Activated CD4-positive, alpha-beta T cell treated with anti-CD3 and anti-CD28 coated beads, Interleukin-2, amount 50 U/mL, for 48 hours (primary cell): ENCODE measurements around the gene IQSEC1.

Source experiments
- DNase-seq, 2 experiments: peaks; one replicate each; pipeline ENCODE4 v3.0.0-alpha.2; 2020

The IQSEC1 gene

DNA sequence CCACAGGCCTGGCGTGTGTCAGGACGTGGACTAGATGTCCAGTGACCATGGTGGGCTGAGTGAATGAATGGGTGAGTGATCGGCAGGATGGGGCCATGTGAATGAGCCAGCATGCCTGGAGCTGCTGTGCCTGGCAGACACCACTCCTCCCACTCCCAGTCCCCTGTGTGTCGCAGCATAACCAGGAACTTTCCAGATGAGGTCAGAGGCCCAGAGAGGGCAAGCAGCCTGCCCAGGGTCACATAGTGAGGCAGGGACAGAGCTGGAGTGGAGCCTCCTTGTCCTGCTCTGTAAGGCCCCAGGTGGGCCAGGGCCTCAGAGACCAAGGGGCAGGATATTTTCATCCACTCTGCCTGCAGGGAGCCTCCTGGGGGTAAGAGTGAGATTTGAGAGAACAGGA lies 6.4 kb downstream of the IQSEC1 start:
- no peak for DNase-seq

DNA sequence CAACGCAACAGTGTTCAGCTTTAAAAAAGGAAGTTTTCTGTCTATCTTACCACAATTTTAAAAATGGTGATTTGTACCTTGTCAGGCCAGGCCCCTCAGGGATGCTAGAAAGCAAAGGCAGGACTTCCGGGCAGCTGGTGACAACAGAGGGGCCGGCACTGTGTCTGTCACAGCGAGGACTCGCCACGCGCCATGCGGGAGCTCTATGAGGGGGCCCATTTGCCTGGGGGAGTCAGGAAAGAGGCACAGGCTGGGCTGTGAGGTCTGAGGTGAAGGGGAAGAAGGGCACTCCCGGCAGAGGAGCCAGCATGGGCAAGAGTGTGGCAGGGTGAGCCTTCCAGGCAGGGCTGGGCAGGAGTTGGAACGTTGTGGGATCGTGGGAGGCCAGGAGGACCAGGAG lies 7.0 kb downstream of the IQSEC1 start:
- DNase-seq, result no peak

DNA sequence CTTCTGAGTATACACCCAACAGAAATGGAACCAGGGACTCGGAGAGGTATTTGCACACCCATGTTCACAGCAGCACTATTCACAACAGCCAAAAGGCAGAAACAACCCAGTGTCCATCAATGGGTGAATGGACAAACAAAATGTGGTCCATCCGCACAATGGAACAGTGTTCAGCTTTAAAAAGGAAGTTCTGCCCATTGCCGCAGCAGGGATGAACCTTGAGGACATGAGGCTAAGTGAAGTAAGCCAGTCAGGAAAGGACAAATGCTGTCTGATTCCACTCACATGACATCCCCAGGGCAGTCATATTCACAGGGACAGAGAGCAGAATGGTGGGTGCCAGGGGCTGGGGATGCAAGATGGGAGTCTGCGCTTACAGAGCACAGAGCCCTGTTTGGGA lies 7.5 kb downstream of the IQSEC1 start:
- no peak for DNase-seq

DNA sequence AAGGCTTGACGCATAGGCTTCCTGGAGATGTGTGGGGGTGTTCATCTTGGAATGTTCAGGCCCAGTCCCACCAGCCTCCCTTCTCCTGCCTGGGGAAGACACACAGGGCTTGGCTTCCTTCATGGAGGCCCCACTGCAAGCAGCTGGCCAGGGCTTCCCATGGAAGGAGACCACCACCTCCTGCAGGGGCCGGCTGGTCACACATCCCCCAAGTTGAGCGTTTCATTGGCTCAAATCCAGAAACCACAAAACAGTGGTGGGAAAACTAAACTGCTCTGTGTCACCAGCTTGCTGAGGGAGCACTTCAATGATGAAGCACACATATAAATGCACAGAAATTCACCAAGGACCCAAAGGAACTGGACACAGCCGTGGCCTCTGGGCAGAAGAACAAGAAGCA lies 8.3 kb downstream of the IQSEC1 start:
- no peak for DNase-seq

DNA sequence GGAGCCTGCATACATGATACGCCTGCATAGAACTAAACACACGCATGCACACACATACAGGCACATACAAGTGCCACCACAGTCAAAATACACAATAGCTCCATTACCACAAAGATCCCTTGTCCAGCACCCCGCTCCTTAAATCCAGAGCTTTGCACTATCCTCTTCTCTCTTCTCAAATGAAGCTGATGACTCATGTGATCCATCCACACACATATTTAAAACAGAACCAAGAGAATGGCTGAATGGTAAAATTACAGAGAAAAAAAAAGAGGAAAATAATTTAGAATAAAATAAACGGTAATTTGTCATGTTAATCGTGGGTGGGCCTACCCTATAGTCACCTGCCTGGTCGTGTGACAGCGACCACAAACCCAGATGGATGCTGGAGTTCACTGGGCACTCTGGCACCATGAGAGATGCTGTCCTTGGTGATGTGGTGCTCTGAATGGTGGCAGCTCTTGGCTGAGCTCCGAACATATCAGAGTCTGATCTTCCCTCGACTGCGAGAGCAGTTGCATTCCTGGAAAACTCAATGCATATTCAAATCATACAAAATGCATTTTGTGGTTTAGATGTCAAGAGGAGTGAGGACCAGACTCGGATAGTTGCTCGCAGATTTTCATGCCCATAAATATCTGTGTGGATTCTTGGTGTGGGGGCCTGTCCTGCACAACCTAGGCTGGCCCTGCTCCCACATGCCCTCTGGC lies 8.9 kb downstream of the IQSEC1 start:
- DNase-seq, result no peak

GRCh38 chr3:13063225-13063624 lies 10.0 kb downstream of the IQSEC1 start:
- no peak for DNase-seq

DNA sequence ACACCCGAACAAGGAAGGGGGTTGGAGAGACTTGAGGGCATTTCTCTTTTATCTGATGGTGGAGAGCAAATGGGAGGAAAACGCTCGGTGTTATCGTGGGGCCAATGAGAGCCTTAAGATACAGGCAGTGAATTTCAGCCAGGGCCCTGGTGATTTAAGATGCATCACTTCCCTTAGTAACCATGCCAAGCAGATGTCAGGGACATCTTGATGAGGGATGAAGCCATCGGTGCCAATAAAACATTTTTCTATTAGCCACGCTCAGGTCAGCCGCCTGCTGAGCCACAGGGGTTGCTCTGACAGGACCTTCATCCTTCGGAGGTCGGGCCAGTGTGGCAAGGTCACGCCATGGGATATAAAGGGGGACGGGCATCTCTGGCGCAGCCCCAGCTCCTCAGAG lies 10.6 kb downstream of the IQSEC1 start:
- no peak for DNase-seq

DNA sequence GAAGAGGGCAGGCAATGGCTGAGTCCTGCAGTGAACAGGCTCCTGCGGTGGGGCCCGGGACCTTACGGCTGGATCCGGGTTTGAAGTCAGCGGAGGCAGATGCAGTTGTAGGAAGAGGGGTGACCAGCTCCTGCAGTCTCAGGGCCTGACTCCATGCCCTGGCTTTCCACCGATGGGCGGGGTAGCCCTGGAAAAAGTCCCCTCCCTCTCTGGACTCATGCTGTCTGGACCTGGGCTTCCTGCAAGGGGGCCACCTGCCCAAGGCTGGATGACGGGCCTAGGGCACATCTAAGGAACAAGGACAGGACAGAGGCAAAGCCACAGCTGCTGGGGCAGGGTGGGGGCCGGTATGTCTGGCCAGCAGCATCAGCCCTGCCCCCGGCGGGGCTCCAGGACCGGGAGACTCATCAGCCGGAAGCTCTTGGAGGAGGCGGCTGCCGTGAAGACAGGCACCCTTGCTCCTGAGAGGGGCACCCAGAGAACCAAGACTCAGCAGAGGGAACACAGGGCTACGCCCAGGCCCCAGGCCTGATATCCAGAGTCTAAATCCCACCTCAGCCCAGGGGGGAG lies 12.8 kb downstream of the IQSEC1 start:
- no peak for DNase-seq

DNA sequence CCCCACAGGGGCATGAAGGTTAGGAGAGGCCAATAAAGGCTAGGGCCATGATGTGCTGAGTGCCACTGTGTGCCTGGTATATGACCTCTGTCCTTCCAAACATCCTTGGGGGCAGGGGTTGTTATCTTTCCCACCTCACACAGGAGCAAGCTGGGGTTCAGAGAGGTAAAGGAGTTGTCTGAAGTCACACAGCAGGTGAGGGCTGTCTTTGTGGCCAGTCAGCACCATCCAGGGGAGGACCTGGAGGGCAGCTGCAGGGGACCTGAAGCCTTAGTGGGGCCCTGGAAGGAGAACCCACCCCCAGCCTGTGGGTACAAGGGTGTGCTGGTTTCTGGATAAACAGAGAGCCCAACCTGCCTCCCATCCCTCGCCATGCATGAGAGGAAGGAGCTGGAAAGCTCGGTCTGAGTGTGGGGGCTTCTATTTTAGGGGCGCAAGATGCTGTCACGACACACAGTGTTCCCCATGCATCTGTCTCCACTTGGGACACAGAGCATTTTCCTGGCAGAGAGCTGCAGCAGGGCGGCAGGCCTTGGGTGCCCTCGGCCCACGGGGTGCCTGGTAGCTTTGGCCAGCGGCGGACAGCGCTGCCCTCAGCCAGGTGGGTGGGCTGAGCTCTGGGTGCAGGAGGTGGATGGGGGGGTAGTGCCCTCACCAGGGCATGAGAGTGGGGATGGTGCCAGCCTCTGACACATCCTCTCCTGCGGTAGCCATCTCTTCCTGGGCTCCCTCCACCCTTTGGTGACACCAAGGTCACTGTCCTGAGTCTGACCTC lies 14.7 kb downstream of the IQSEC1 start:
- no peak for DNase-seq

DNA sequence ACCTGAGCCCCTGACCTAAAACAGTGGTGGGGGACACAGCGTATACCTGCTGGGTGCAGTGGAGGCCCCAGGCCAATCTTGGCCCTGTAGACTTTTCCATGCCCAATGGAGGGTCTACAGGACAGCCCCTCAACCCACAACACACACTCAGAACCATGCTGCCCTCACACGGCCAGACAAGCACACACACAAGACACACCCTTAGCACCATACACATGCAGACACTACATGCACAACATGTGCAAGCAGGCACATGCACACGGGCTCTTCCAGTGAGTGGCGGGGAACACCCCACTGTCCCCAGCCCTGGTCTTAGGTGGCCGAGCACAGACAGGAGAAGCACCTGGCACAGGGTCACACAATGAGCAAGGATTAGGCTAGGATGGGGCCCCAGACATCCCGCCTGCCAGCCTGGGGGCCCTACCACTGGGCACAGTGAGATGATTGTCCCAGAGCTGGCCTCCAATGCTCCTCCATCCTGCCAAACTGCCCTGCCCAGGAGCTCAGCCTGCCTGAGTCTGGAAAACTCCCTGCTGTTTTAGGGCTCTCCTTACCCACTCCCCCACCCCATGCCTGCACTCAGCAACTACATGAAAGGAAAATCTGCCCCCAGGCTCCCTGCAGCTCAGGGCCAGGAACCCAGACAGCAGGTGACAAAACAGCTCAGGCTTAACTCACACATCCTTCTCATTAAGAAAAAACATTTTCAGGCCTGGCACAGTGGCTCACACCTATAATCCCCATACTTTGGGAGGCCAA lies 15.8 kb downstream of the IQSEC1 start:
- DNase-seq, result no peak

GRCh38 chr3:13055634-13056033 lies 17.6 kb downstream of the IQSEC1 start:
- DNase-seq, result no peak

GRCh38 chr3:13054341-13055285 lies 18.6 kb downstream of the IQSEC1 start:
- DNase-seq, result no peak

DNA sequence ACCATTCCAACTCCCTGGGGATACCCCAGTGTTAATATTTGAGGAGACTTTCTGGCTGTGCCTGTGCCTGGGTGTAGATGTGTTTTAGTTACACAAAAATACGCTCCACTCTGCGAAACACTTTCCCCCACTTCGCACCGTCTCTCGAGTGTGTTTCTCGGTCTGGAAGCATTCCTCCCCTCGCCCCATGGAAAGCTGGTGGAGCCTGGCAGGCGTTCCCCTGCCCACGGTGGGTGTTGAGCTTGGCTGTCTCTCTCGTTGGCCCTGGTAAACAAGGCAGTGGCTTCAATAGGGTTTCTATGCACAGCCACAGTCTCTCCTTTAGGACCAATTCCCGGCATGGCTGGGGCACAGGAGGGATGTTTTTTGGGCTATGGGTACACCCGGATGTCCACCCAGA lies 19.3 kb downstream of the IQSEC1 start:
- no peak for DNase-seq

GRCh38 chr3:13053420-13053819 lies 19.8 kb downstream of the IQSEC1 start:
- no peak for DNase-seq

- DNase-seq, result no peak
Observed at GRCh38 chr3:13052191-13052820, 20.9 kb downstream of the IQSEC1 start.

- no peak for DNase-seq
Observed at GRCh38 chr3:13051581-13051980, 21.6 kb downstream of the IQSEC1 start.

GRCh38 chr3:13051066-13051465 lies 22.2 kb downstream of the IQSEC1 start:
- DNase-seq, result no peak

- DNase-seq, result no peak
Observed at GRCh38 chr3:13050446-13050845, 22.8 kb downstream of the IQSEC1 start.

- no peak for DNase-seq
Observed at GRCh38 chr3:13049400-13049799, 23.8 kb downstream of the IQSEC1 start.

GRCh38 chr3:13047296-13048165 lies 25.7 kb downstream of the IQSEC1 start:
- DNase-seq, result no peak
